HG02840 (cell line): Measurements from ENCODE around the gene SYT9.

Experiments used
- ATAC-seq: cut with Tn5 transposase; IDR thresholded peaks from one replicate; pipeline ENCODE4 v1.9.1; 2021; ENCODE audit warnings: mild to moderate bottlenecking, moderate library complexity, moderate number of reproducible peaks; ENCODE audit not compliant: unreplicated experiment, low FRiP score

The SYT9 gene

GRCh38 chr11:7457211-7457610 is 205.5 kb downstream of the SYT9 start:
- no peak for ATAC-seq

- no peak for ATAC-seq
These were observed 211.0 kb downstream of the SYT9 start for GRCh38 chr11:7462706-7463105.

DNA sequence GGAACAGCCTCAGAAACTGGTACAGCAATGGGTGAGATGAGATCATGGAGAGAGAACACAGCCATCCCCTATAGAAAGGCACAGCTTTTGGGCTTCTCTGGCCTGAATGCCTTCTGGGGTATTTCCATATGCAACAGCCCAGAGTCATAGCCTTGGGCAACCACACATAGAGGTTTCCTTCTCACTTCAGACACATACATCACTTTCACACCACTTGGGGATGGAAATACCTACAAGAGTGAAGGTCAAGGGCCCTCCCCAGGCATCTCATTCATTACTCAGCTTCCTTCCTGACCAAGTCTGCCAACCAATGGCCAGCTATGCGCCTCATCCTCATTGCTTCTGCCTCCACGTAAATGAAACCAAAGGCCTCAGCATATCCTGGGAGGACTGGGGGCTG is 215.9 kb downstream of the SYT9 start:
- peak; percentile 67 for ATAC-seq

- ATAC-seq: no peak
These were observed 217.7 kb downstream of the SYT9 start for GRCh38 chr11:7469351-7469865.

DNA sequence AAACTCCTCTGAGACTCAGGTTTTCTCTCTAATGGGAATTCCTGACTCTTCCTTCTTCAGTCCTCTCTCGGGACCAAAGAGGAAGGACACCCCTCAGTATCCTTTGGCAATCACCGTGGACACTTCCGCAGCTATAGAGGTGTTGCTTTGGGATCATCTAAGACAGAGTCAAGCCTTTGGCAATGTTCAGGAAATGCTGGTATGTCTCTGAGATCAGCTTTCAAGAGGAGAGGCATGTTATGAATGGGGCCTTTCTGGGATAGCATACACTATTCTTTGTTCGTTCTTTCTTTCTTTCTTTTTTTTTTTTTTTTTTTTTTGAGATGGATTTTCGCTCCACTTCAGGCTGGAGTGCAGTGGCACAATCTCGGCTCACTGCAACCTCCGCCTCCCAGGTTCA is 219.4 kb downstream of the SYT9 start:
- ATAC-seq: no peak

DNA sequence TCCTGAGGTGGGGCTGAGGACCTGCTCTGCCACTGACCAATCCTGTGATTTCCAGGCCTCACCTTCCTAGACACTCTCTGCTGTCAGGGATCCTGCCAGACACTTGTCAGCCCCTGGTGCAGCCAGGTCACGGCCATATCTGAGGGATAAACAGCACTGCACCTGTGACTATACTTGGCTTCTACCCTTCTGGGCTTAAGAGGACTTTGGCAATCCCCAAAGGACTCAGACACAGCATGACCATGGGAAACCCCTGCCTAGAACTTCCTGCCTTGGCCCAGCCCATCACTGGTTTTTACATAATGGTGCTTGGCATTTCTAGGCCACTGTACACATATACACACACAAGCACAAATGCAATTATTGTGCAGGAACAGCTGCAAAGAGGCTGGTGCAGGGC is 222.0 kb downstream of the SYT9 start:
- ATAC-seq: peak; percentile 93

DNA sequence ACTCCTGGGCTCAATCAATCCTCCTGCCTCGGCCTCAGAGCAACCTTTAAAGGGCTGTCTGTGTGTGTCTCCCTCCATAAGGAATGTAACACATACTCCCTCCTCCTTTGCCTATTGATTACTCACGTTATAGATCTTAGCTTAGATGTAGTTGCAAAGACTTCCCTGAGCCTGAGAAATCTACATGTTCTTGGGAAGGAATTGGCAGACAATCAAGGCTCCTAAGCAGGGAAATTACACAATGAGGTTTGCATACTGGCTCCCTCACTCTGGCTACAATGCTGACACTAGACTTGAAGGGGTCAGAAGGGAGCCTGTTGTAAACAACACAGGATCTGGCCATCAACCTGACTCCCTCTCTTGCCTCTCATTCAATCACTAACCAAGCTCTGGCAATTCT is 228.4 kb downstream of the SYT9 start:
- no peak for ATAC-seq

GRCh38 chr11:7484131-7484530 is 232.4 kb downstream of the SYT9 start:
- no peak for ATAC-seq

- ATAC-seq: no peak
These were observed 232.9 kb downstream of the SYT9 start for GRCh38 chr11:7484645-7485044.

DNA sequence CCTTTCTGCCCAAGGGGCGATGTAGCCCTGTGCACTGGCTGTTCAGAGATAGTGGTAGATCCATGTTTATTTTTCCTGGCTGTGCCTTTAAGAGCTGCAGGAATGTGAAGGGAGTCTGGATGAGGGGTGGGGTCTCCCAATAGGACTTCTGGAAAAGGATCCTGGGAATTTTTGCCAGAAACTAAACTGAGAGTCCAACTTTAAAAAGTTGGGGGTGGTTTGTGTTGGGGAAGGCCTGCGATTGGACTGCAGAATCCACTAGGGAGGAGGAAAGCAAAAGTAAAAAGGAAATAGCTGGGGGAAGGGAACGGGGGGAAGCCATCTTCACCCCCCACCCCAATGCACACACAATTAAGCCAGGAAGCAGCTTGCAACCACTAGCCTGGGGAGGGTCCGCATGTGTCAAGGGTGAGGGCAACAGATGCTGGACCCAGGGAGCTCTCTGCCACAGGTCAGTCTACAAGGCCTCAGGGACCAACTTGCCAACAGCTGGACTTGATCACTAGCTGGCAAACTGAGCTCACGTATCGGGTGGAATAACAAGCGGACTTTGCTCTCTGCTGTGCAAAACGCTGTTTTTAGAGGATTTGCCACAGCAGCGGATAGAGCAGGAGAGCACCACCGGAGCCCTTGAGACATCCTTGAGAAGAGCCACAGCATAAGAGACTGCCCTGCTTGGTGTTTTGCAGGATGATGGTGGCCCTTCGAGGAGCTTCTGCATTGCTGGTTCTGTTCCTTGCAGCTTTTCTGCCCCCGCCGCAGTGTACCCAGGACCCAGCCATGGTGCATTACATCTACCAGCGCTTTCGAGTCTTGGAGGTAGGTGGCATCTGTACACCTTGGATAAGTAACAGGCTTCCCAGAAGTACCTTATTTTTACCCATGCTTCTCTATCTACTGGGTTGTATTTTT is 233.7 kb downstream of the SYT9 start, which contains the start of gene OLFML1:
TSS of gene OLFML1 (plus strand) at position 321 of the 912 bp plus-strand sequence. CDS start at position 691, 370 bp downstream.
- no peak for ATAC-seq

GRCh38 chr11:7486098-7486780 is 234.5 kb downstream of the SYT9 start:
- ATAC-seq: no peak

DNA sequence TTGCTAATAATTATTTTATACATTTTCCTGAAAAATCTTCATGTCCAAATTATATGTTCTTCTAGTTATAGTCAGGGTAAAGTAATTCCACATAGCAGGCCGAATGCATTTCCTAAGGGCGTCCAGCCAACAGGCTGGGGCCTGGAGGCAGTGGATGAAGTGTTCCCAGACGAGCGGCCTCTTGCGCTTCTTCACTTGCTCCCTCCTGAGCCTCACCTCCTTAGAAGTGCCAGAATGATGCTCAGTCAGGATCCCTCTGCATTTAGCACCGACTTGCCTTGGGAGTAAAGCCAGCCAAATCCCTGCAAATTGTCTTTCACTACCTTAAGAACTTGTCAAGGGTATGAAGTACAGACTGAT is 235.1 kb downstream of the SYT9 start:
- ATAC-seq: no peak

DNA sequence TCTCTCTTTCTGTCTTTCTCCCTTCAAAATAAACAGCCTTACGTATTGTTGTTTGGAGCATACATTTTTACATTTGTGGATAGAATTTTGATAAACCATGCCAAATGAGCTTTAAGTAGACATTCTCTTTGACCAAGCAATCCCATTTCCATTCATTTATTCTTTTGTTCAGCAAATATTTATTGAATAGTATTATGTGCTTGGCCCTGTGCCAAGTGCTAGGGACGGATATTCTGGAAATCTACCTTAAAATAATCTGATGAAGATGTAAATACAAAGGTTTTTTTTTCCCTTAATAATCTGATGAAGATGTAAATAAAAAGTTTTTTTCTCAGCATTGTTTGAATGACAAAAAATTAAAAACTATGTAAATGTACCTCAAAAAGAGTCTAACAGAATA is 235.7 kb downstream of the SYT9 start:
- no peak for ATAC-seq

DNA sequence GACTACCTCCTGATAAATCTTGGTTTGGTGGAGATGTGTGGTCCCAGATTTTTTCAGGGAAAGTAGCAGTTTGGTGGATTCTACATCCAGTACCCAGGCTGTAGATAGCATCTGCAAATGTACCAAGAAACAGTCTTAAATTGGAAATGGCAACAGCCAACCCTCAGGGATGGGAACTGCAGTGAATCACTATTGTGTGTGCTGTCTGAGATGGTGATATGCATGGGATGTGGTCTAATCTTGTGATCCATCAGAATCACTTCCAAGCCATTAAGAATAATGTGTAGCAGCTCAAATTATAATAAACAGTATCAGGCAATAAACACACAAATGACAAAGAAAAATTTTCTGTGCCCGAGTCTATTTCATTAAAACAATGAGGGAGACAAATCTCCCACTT is 237.0 kb downstream of the SYT9 start:
- no peak for ATAC-seq

GRCh38 chr11:7489376-7489775 is 237.7 kb downstream of the SYT9 start:
- no peak for ATAC-seq

DNA sequence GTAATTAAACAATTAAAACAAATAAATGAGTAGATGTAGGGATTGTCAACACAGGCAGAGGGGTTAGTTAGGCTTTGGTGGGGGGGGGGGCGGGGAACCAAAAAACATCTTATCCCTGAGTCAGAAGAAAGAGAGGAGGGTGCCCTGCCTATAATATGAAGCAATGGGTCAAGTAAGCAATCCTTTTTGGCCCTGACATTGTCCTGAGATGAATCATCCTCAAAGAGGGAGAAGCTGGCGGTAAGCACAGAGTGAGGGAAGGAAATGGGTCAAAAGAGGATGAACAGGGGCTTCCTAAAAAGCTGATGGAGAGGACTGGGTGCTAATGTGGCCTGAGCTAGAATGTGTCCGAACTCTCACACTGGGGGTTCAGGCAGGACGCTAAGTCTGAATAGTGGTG is 238.3 kb downstream of the SYT9 start:
- ATAC-seq: no peak

DNA sequence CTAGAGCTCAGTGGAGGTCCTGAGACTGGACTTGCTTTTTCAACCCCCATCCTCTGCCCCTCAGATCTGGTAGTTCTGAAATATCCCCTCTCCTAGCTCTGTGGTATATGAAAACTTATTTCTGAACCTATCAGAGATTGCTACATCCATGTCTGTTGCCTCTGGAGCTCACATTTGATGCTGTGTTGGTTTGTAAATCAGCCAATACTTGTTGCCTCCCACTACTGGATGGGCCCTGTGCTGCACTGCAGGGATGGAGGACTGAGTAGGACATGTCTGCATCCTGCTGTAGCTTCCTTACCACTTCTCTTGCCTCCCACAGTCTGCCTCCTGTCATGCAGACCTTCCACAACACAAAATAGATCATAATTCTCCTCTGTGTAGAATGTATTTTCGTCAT is 238.8 kb downstream of the SYT9 start:
- no peak for ATAC-seq

DNA sequence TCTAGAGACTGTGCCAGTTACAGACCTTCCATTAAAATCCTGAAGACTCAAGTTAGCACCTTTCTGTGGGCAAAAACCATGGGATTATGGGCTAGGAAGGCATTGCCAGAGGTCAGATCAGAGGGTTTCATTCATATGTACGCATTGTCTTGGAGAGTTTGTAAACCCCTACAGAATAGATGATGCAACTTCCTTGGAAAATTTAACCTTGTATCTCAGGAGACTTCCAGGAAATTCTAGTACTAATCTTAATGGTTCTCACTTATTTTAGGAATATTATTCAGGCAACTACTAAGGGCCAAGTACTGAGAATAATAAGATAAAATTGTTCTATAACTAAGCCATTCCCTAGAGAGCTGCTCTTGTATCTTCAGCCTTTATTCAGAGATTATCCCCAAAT is 240.5 kb downstream of the SYT9 start:
- no peak for ATAC-seq

DNA sequence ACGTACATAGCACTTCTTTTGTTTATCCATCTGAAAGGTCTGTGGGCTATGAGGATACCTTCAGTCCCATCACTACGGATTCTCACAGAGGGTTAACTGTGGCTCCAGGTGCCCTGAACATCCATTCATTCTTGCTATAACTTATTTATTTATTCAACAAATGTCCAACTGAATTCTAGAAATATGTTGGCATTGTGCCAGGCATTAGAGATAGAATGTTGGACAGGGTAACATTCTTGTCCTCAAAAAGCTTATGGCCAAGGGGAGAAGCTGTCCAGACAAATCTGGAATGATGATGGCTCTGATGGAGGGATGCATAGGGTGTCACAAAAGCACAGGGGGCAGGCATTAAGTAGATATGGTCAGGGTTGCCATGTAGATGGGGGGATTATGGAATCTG is 242.0 kb downstream of the SYT9 start:
- no peak for ATAC-seq

DNA sequence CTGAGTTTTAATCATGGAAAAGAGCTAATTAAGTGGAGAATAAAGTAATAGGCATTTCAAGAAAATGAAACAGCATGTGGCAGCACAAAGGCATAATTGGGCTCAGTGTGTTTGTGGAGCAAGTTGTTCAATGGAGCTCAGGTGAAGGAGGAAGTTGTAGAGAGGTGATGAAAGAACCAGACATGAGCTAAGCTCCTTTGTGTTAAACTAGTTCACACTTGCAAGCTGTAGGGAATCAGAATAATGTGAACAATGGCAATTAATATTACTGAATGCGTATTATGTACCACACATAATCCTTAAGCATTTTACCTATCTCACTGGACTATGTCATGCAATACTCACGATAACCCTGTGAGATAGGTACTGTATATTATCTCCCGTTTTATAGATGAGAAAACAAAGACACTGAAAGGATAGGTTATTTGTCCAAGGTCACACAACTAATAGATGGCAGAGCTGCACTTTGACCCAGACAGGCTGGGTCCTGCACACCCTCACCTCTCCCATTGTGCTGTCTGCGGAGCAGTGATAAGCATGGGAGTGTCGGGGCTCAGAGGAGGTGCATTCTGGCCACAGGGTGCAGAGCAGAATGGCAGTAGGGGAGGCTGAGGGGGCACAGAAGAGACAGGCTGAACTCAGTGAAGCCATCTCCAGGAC is 242.5 kb downstream of the SYT9 start:
- no peak for ATAC-seq

GRCh38 chr11:7495882-7496551 is 244.3 kb downstream of the SYT9 start:
- ATAC-seq: peak; percentile 86
